ENCODE measurements around the gene TMC3. TPM values are rescaled to one million over a fixed set of nuclear protein-coding genes. Genes with fewer than 3 reads are reported as not detected.

TMC3 gene
- total RNA-seq, 1 donor from 2014 or later, result not detected

DNA sequence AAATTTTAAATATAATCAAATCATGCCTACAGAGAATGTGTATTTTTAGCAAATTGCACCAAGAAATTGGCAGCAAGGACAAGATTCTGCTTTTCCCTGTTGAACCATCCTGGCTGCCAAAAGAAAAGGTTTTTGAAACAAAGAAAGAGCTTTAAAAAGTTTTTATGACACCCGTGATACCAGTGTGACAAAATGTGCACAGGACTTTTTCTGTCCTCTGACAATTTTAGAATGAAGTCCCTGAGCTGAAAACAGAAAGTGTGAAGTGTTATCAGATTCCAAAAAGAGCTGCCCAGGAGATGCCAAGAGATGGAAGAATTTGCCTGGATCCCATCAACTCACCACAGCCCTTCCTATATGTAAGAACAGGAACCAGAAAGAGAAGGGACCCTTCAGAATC lies 33.2 kb upstream of the TMC3 start:
- TF ChIP-seq, protein P1, sequence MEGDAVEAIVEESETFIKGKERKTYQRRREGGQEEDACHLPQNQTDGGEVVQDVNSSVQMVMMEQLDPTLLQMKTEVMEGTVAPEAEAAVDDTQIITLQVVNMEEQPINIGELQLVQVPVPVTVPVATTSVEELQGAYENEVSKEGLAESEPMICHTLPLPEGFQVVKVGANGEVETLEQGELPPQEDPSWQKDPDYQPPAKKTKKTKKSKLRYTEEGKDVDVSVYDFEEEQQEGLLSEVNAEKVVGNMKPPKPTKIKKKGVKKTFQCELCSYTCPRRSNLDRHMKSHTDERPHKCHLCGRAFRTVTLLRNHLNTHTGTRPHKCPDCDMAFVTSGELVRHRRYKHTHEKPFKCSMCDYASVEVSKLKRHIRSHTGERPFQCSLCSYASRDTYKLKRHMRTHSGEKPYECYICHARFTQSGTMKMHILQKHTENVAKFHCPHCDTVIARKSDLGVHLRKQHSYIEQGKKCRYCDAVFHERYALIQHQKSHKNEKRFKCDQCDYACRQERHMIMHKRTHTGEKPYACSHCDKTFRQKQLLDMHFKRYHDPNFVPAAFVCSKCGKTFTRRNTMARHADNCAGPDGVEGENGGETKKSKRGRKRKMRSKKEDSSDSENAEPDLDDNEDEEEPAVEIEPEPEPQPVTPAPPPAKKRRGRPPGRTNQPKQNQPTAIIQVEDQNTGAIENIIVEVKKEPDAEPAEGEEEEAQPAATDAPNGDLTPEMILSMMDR (IDR thresholded peaks at IDR 0.05), result no peak
- no peak overlapping the region for H3K27ac Mint-ChIP-seq (ENCODE audit: unreplicated experiment)
- no peaks in the 10 kb centered on the region for H3K36me3 Mint-ChIP-seq (ENCODE audit: low read depth)
- H3K4me1 Mint-ChIP-seq (ENCODE audit: low read depth), result peaks cover 7% of the 10 kb centered on the region
- H3K27me3 Mint-ChIP-seq (ENCODE audit: low read depth), result peaks cover 12% of the 10 kb centered on the region
- no peak for DNase-seq (ENCODE audit: low spot score)
- no peak overlapping the region for H3K4me3 Mint-ChIP-seq (ENCODE audit: unreplicated experiment)
- no peaks in the 10 kb centered on the region for H3K9me3 Mint-ChIP-seq (ENCODE audit: low read depth)

DNA sequence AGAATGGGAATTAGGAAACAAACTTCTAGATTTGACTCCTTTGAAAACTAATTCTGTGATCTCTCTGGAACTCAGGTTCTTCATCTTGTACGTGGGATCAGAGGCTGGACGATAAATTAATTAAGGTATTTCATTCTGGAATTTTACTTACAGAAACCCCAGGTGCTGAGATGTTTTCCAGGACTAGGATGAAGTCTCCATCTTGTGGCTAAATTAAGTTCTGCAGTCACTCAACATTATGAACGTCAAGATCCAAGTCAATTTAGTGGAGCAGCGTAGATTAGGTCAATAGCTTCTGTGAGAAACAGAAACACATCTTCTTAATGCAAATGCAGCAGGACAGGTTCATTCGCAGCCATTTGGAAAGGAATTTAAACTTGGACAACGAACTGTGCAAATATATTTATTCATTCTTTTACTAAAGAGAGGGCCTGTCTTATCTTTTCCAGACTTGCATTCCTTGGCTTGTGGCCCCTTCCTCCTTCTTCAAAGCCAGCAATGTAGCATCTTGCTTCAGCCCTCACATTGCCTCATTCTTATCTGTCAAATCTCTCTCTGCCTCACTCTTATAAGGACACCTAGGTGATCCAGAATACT lies 26.7 kb upstream of the TMC3 start:
- Mint-ChIP-seq H3K4me3 (ENCODE audit: unreplicated experiment) (no peak overlapping the region), H3K27me3 (ENCODE audit: low read depth) (peaks cover 11% of the 10 kb centered on the region)

DNA sequence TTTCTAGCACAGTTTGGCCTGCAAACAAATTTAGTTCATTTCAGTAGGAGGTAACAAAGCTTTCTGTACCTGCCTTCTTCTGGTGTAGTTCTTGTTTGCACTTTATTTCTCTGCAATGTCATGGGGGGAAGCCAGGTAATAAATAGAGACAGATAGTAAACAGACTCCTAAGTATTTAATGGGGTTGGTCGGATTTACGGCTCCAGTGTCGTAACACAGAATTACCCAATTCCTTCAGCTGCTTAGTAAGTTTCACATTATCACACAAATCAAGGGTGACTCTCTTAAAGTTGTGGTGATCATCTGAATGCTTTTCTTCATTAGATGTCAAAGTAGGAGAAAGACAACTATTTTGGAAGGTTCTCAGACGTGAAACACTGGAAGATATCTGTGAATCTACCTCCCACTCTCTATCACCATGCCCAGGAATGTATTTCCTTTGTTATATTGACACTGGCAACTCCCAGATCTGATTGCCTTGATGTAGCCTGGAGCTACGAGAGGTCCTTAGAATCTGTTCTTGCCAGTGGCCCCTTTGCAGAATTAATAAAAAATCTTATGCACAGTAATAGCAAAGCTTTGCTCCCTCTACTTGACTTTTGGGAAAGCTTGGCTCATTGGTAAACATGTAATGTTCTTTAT lies 25.0 kb upstream of the TMC3 start:
- H3K36me3 Mint-ChIP-seq (ENCODE audit: low read depth), result no peaks in the 10 kb centered on the region
- H3K9me3 Mint-ChIP-seq (ENCODE audit: low read depth), result peaks cover 5% of the 10 kb centered on the region
- peaks cover 9% of the 10 kb centered on the region for H3K27me3 Mint-ChIP-seq (ENCODE audit: low read depth)
- no peak overlapping the region for H3K27ac Mint-ChIP-seq (ENCODE audit: unreplicated experiment)
- no peak for DNase-seq (ENCODE audit: low spot score)
- no peak overlapping the region for H3K4me3 Mint-ChIP-seq (ENCODE audit: unreplicated experiment)
- TF ChIP-seq, protein P1 (IDR thresholded peaks at IDR 0.05), result no peak
- H3K4me1 Mint-ChIP-seq (ENCODE audit: low read depth), result no peaks in the 10 kb centered on the region

More for the DNA sequence above, 26.7 kb upstream of the TMC3 start:
- no peaks in the 10 kb centered on the region for H3K4me1 Mint-ChIP-seq (ENCODE audit: low read depth)
- TF ChIP-seq, protein P1 (IDR thresholded peaks at IDR 0.05), result peak; percentile 96
- H3K27ac Mint-ChIP-seq (ENCODE audit: unreplicated experiment), result no peak overlapping the region
- no peak for DNase-seq (ENCODE audit: low spot score)
- no peaks in the 10 kb centered on the region for H3K36me3 Mint-ChIP-seq (ENCODE audit: low read depth)
- H3K9me3 Mint-ChIP-seq (ENCODE audit: low read depth), result peaks cover 5% of the 10 kb centered on the region

DNA sequence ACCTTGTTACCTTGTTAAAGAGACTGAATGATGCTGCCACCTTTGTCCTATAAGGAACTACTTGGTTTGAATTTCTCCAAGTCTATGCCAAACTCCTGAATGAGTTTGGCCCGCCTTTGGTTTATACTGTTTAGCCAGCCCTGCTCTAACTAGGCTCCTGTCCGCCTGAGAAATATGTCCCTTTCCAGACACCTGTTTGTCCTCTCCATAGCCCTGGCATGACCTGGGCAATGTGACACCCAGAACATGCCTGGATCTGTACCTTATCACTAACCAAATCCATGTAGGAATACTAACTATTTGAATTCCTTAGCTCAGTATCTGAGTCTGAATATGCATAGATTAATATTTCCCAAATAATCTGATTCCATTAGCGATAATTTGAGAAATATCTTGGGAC lies 24.4 kb upstream of the TMC3 start:
- peaks cover 5% of the 10 kb centered on the region for H3K9me3 Mint-ChIP-seq (ENCODE audit: low read depth)
- no peak overlapping the region for H3K27ac Mint-ChIP-seq (ENCODE audit: unreplicated experiment)
- no peak overlapping the region for H3K4me3 Mint-ChIP-seq (ENCODE audit: unreplicated experiment)
- H3K27me3 Mint-ChIP-seq (ENCODE audit: low read depth), result peaks cover 10% of the 10 kb centered on the region
- DNase-seq (ENCODE audit: low spot score), result no peak
- H3K36me3 Mint-ChIP-seq (ENCODE audit: low read depth), result no peaks in the 10 kb centered on the region
- no peaks in the 10 kb centered on the region for H3K4me1 Mint-ChIP-seq (ENCODE audit: low read depth)
- TF ChIP-seq, protein P1 (IDR thresholded peaks at IDR 0.05), result no peak

DNA sequence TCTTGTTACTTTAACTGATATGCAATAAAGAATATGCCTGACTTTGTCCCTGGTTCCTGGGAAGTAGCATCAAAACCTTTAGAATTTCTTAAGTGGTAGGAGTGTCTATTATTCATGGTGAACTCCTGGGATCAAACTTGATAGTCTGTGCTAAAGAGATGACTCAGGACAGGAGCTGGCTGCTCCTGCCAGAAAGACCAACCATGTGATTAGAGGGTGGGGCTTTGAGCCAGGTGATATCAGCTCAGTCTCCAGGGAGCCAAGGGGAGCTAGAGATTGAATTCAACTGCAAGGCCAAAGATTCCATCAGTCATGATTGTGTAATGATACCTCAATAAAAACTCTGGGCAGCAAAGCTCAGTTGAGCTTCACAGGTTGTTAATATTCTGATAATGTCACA lies 20.6 kb upstream of the TMC3 start:
- peaks cover 5% of the 10 kb centered on the region for H3K9me3 Mint-ChIP-seq (ENCODE audit: low read depth)

More for the DNA sequence above, 20.6 kb upstream of the TMC3 start:
- Mint-ChIP-seq H3K4me3 (ENCODE audit: unreplicated experiment) (no peak overlapping the region), H3K36me3 (ENCODE audit: low read depth) (no peaks in the 10 kb centered on the region), H3K27me3 (ENCODE audit: low read depth) (peaks cover 11% of the 10 kb centered on the region), H3K4me1 (ENCODE audit: low read depth) (no peaks in the 10 kb centered on the region), H3K27ac (ENCODE audit: unreplicated experiment) (no peak overlapping the region)
- DNase-seq (ENCODE audit: low spot score), result no peak
- TF ChIP-seq, protein P1 (IDR thresholded peaks at IDR 0.05), result no peak
